ENCODE data around the gene OOSP4A. TPM values are rescaled to one million over a fixed set of nuclear protein-coding genes. Genes with fewer than 3 reads are reported as not detected.

The OOSP4A gene
- total and polyA plus RNA-seq, 7 donors = not detected

DNA sequence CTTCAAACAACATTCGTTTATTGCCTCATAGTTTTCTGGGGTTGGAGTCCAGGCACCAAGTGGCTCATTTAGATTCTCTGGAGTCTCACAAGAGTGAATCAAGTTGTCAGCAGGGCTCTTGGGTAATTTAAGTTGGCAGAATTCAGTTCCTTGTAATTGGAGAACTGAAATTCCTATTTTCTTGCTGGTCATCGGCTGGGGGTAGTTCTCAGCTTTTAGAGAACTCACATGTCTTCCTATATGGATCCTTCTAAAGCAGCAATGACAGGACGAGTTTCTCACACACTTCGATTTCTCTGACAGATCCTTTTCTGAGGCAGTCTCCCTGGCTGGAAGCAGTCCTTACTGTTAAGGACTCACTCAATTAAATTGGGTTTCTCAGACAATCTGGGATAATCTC lies 35.9 kb downstream of the OOSP4A start:
- Histone ChIP-seq H3K4me3 (no peak overlapping the region), H3K27me3 (no peaks in the 10 kb centered on the region), H3K4me1 (no peaks in the 10 kb centered on the region), H3K9me3 (no peaks in the 10 kb centered on the region), H3K27ac (no peak overlapping the region), H3K36me3 (no peaks in the 10 kb centered on the region)
- no peak for TF ChIP-seq EP300 (IDR thresholded peaks at IDR 0.05)
- TF ChIP-seq, protein P1, sequence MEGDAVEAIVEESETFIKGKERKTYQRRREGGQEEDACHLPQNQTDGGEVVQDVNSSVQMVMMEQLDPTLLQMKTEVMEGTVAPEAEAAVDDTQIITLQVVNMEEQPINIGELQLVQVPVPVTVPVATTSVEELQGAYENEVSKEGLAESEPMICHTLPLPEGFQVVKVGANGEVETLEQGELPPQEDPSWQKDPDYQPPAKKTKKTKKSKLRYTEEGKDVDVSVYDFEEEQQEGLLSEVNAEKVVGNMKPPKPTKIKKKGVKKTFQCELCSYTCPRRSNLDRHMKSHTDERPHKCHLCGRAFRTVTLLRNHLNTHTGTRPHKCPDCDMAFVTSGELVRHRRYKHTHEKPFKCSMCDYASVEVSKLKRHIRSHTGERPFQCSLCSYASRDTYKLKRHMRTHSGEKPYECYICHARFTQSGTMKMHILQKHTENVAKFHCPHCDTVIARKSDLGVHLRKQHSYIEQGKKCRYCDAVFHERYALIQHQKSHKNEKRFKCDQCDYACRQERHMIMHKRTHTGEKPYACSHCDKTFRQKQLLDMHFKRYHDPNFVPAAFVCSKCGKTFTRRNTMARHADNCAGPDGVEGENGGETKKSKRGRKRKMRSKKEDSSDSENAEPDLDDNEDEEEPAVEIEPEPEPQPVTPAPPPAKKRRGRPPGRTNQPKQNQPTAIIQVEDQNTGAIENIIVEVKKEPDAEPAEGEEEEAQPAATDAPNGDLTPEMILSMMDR (IDR thresholded peaks at IDR 0.05) = no peak
- 73 to 88% methylated on average over 4 of the region's 4 CpGs for WGBS, 2 donors
- intact Hi-C loops (cut with DNase I) = no loop called here
- no peak for DNase-seq

DNA sequence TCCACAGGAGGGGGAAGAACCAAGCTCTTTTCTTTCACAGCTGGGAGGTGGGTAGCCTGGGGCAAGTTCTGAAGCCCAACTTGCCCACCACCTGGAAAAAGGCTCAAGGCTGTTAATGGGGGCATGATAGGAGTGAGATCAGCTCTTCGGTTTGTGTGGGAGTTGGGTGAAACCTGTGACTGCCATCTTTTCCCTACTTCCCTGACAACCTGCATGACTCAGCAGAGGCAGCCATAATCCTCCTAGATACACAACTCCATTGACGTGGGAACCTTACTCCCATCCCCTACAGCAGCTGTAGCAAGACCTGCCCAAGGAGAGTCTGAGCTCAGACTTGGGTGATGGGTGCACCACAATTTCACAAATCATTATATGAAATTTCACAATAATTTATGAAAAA lies 39.9 kb downstream of the OOSP4A start:
- TF ChIP-seq POLR2A (IDR thresholded peaks at IDR 0.05) (no peak), POLR2AphosphoS5 (IDR thresholded peaks at IDR 0.05) (no peak)
- TF ChIP-seq, protein P1 (IDR thresholded peaks at IDR 0.05) = no peak
- Histone ChIP-seq H3K4me1 (no peaks in the 10 kb centered on the region), H3K27ac (no peak overlapping the region), H3K4me3 (no peak overlapping the region), H3K9me3 (no peaks in the 10 kb centered on the region), H3K36me3 (no peaks in the 10 kb centered on the region), H3K27me3 (no peaks in the 10 kb centered on the region)
- no peak for DNase-seq
- WGBS, 2 donors = 88 to 90% methylated on average over 2 of the region's 2 CpGs
- intact Hi-C loops (cut with DNase I) = no loop called here

DNA sequence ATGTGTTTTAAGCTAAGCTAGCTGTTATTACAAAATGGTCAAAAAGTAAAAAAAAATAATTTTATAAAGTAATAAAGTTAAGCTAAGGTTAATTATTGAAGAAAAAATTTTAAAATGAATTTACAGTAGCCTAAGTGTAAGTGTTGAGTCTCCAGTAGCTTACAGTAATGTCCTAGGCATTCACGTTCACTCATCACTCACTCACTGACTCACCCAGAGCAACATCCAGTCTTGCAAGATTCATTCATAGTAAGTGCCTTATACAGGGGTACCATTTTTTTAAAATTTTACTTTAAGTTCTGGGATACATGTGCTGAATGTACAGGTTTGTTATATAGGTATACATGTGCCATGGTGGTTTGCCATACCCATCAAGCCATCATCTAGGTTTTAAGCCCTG lies 41.5 kb downstream of the OOSP4A start:
- Histone ChIP-seq H3K4me3 (no peak overlapping the region), H3K36me3 (no peaks in the 10 kb centered on the region), H3K27ac (no peak overlapping the region), H3K9me3 (no peaks in the 10 kb centered on the region), H3K4me1 (no peaks in the 10 kb centered on the region), H3K27me3 (no peaks in the 10 kb centered on the region)
- DNase-seq = no peak
- intact Hi-C loops (cut with DNase I) = no loop called here
- WGBS, 2 donors = 90 to 93% methylated on average over 1 of the region's 1 CpG
- TF ChIP-seq EP300 (IDR thresholded peaks at IDR 0.05) (no peak), POLR2AphosphoS5 (IDR thresholded peaks at IDR 0.05) (no peak), POLR2A (IDR thresholded peaks at IDR 0.05) (no peak)
- TF ChIP-seq, protein P1 (IDR thresholded peaks at IDR 0.05) = no peak

DNA sequence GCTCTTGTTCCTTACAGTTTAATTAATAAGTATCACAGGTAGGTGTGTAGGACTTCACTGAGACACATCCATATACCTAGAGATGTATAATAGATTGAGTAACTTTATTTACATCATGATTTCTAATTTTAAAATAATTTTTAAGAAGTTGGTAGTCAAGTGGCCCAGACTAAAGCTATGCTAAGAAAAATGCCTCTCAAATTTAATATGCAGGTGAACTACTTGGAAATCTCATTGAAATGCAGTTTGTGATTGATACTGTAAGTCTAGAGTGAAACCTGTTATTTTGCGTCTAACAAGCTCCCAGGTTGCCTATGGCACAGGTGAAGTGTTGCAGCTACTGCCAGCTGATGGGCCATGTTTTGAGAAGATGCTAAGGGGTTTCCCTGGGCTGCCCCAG lies 53.0 kb downstream of the OOSP4A start, which contains the start of gene OOSP4B:
OOSP4B (plus strand) TSS at position 301 of the 400 bp plus-strand sequence.
- intact Hi-C loops (cut with DNase I) = no loop called here
- 93 to 95% methylated on average over 1 of the region's 1 CpG for WGBS, 2 donors
- Histone ChIP-seq H3K9me3 (no peaks in the 10 kb centered on the region), H3K27ac (no peak within 1 kb of the TSS), H3K36me3 (no peaks in the 10 kb centered on the region), H3K27me3 (no peaks in the 10 kb centered on the region), H3K4me3 (no peak within 1 kb of the TSS), H3K4me1 (no peaks in the 10 kb centered on the region)
- TF ChIP-seq, protein P1 (IDR thresholded peaks at IDR 0.05) = no peak
- no peak for TF ChIP-seq POLR2AphosphoS5 (IDR thresholded peaks at IDR 0.05)
- no peak for DNase-seq

DNA sequence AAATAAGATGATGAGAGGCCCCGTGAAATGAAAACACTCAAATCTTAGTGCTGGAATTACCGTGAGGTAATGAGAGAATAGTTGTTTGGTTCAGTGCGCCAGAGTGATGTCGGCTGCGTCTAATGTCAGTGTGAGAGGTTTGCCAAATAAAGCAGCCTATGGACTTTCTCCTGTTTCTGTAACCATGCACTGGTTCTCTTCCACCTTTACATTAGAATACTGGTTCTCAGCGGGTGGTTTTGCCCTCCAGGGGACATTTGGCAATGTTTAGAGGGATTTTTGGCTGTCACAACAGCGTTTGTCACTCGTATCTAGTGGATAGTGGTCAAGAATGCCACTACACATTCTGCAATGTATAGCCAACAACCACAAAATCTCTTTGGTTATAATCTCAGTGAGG lies 54.2 kb downstream of the OOSP4A start:
- Histone ChIP-seq H3K4me1 (no peaks in the 10 kb centered on the region), H3K27me3 (no peaks in the 10 kb centered on the region), H3K36me3 (no peaks in the 10 kb centered on the region), H3K4me3 (no peak overlapping the region), H3K27ac (no peak overlapping the region), H3K9me3 (no peaks in the 10 kb centered on the region)
- no peak for TF ChIP-seq POLR2AphosphoS5 (IDR thresholded peaks at IDR 0.05)
- TF ChIP-seq POLR2A (IDR thresholded peaks at IDR 0.05) = no peak
- TF ChIP-seq, protein P1 (IDR thresholded peaks at IDR 0.05) = no peak
- no peak for TF ChIP-seq EP300 (IDR thresholded peaks at IDR 0.05)
- WGBS, 2 donors = 73 to 78% methylated on average over 8 of the region's 8 CpGs
- intact Hi-C loops (cut with DNase I) = no loop called here
- no peak for DNase-seq

All from sigmoid colon (tissue), 7 donors.